Psoas muscle (tissue), 8 donors: ENCODE data around the gene PSIP1. TPM values are rescaled to one million over a fixed set of nuclear protein-coding genes. Genes with fewer than 3 reads are reported as not detected.

Source experiments
- ATAC-seq, 4 donors: fragments of 200-7000 bp; cut with Tn5 transposase; one replicate each; pipeline ENCODE4 v1.9.1; 2020; ENCODE audit warnings: moderate library complexity in 3 of 4, mild to moderate bottlenecking in 2 of 4
- DNase-seq, 2 donors: peaks; one replicate each; pipeline ENCODE4 v3.0.0-alpha.2; 2020
- H3K27ac ChIP-seq: fragments of 200-600 bp; one replicate; pipeline ENCODE4 v1.8.0; 2022
- H3K27me3 ChIP-seq, 3 donors: fragments of 200-600 bp in 1 of 3; one replicate each; pipeline versions ENCODE4 v1.6.1 to v1.8.0; 2013 to 2022; ENCODE audit warnings: low read length in 2 of 3, mild to moderate bottlenecking in 2 of 3, moderate library complexity in 1 of 3; ENCODE audit not compliant: insufficient read depth in 3 of 3
- H3K36me3 ChIP-seq, 2 donors: fragments of 200-600 bp in 1 of 2; one replicate each; pipeline versions ENCODE4 v1.6.1 to v1.8.0; 2013 to 2022; ENCODE audit warnings: low read depth in 1 of 2, mild to moderate bottlenecking in 1 of 2, moderate library complexity in 1 of 2; ENCODE audit not compliant: insufficient read depth in 1 of 2
- H3K4me1 ChIP-seq: fragments of 200-600 bp; one replicate; pipeline ENCODE4 v1.8.0; 2022
- H3K4me3 ChIP-seq: fragments of 200-600 bp; one replicate; pipeline ENCODE4 v1.8.0; 2022; ENCODE audit warnings: mild to moderate bottlenecking
- H3K9me3 ChIP-seq: fragments of 200-600 bp; one replicate; pipeline ENCODE4 v1.8.0; 2022
- WGBS, 3 donors: extraction: QIAGEN DNeasy Blood & Tissue Kit; methylation state at CpG; one replicate each; pipeline versions ENCODE4 v1.1.6 to v1.1.7; 2013; 5-methylcytosine and 5-hydroxymethylcytosine counted together
- intact Hi-C, 2 donors: fragments of 100-400 bp; cut with DNase I; formaldehyde crosslinking; loops; one replicate each; pipeline versions ENCODE4 v1.11.0 to v1.14.2; 2022
- polyA plus RNA-seq, 3 donors: library from polyadenylated mRNA; stranded (reverse); fragments of 200-250 nt; gene quantifications; one replicate each; pipeline ENCODE4 v1.2.3, GENCODE V29; 2013
- total RNA-seq, 4 donors: library from RNA; stranded (reverse); fragmentation: NEBNext Ultra II Directional in 2 of 4; extraction: Animal tissue kit (Norgen Biotek cat#: 25700) in 2 of 4; gene quantifications; one replicate each; pipeline versions ENCODE4 v1.2.1 to v1.2.4, GENCODE V29; 2021 to 2023
- TF ChIP-seq, protein P1 (sequence below): fragments of 200-600 bp; IDR thresholded peaks from one replicate; pipeline ENCODE4 v1.8.0; 2022; ENCODE audit warnings: antibody characterized with exemption
- donor health status: healthy with polysubstance abuse.
- donor health status: DM: no; HTN: no; CAD: no; lungs with moderate emphysema.
- donor health status: Bipolar disorder and iron deficiency.
- donor health status: healthy.
- donor health status: DM: yes; HTN: yes; CAD: no.
- donor health status: DM: no; HTN: no; CAD: no.
- donor health status: DM: no; HTN: no; CAD: no.
- donor health status: DM: yes; HTN: yes; CAD: no.

The PSIP1 gene
- total and polyA plus RNA-seq, 7 donors = 5.3 to 19.2 (median 13.0) TPM

DNA sequence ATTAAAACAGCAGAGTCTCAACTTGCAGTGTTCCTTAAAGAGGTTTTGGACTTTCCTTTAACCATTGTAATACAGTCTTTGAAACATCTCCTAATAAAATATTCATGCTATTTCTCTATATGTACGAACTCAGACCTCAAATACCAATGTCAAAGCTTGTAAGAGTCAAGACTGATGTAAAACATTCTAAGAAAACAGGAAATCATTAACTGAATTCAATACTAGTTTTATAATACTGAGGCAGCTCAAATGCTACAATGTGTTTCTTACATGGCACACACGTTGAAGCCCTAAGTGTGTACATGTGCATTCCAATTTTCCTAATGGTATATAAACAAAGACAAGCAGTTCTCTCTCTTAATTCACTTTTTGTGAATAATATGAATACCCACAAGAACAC lies 11.6 kb downstream of the PSIP1 start:
- 75 to 81% (median 76%) methylated on average over 2 of the region's 2 CpGs for WGBS, 3 donors
- intact Hi-C loops = no loop called here
- Histone ChIP-seq H3K36me3 (peaks cover 0 to 39% of the 10 kb centered on the region in 2 donors), H3K9me3 (no peaks in the 10 kb centered on the region), H3K27ac (no peak overlapping the region), H3K4me3 (no peak overlapping the region), H3K27me3 (no peaks in the 10 kb centered on the region), H3K4me1 (no peaks in the 10 kb centered on the region)
- ATAC-seq = no peak
- TF ChIP-seq, protein P1, sequence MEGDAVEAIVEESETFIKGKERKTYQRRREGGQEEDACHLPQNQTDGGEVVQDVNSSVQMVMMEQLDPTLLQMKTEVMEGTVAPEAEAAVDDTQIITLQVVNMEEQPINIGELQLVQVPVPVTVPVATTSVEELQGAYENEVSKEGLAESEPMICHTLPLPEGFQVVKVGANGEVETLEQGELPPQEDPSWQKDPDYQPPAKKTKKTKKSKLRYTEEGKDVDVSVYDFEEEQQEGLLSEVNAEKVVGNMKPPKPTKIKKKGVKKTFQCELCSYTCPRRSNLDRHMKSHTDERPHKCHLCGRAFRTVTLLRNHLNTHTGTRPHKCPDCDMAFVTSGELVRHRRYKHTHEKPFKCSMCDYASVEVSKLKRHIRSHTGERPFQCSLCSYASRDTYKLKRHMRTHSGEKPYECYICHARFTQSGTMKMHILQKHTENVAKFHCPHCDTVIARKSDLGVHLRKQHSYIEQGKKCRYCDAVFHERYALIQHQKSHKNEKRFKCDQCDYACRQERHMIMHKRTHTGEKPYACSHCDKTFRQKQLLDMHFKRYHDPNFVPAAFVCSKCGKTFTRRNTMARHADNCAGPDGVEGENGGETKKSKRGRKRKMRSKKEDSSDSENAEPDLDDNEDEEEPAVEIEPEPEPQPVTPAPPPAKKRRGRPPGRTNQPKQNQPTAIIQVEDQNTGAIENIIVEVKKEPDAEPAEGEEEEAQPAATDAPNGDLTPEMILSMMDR = no peak
- no peak for DNase-seq

DNA sequence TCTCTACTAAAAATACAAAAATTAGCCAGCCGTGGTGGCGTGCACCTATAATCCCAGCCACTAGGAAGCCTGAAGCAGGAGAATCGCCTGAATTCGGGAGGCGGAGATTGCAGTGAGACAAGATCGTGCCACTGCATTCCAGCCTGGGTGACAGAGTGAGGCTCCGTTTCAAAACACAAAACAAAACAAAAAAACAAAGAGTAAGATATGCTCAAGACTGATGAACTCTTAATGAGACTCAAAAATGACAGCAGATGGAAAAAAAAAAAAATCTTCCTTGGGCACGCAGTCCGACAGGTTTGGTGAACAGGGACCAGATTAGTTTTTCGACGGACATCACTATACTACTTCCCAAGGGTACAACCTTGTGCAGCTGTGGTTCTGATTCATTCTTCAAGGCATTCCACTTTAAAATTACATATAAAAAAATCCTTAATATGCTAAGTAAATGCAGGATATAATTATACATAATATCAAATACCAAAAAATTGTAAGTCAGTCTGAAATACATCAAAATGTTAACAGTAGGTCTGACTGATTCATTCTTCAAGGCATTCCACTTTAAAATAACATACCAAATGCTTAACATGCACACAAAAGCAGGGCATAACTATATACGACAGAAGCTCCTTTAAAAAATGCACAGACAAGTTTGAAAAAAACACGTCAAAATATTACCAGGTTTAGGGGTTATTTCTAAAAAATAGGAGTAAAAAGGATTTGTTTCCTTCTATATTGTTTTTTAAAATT lies 12.3 kb downstream of the PSIP1 start:
- intact Hi-C loops = no loop called here
- Histone ChIP-seq H3K27me3 (no peaks in the 10 kb centered on the region), H3K4me1 (no peaks in the 10 kb centered on the region), H3K27ac (no peak overlapping the region), H3K9me3 (no peaks in the 10 kb centered on the region), H3K36me3 (peaks cover 0 to 33% of the 10 kb centered on the region in 2 donors), H3K4me3 (no peak overlapping the region)
- no peak for ATAC-seq
- TF ChIP-seq, protein P1 = no peak
- WGBS, 3 donors = 95 to 97% (median 96%) methylated on average over 13 of the region's 13 CpGs
- no peak for DNase-seq

GRCh38 chr9:15492485-15493150 lies 18.2 kb downstream of the PSIP1 start:
- Histone ChIP-seq H3K9me3 (no peaks in the 10 kb centered on the region), H3K27me3 (no peaks in the 10 kb centered on the region), H3K27ac (no peak overlapping the region), H3K4me3 (no peak overlapping the region), H3K4me1 (no peaks in the 10 kb centered on the region), H3K36me3 (no peaks in the 10 kb centered on the region)
- no peak for ATAC-seq
- TF ChIP-seq, protein P1 = no peak
- intact Hi-C loops = no loop called here
- DNase-seq = no peak
- 85 to 87% (median 85%) methylated on average over 13 of the region's 13 CpGs for WGBS, 3 donors

DNA sequence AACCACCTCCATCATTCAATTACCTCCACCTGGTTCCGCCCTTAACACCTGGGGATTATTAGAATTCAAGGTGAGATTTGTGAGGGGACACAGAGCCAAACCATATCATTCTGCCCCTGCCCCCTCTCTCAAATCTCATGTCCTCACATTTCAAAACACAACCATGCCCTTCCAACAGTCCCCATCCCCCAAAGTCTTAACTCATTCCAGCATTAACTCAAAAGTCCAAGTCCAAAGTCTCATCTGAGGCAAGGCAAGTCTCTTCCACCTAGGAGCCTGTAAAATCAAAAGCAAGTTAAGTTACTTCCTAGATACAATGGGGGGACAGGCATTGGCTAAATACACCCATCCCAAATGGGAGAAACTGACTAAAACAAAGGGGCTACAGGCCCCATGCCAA lies 18.8 kb downstream of the PSIP1 start:
- Histone ChIP-seq H3K4me3 (no peak overlapping the region), H3K27me3 (no peaks in the 10 kb centered on the region), H3K4me1 (no peaks in the 10 kb centered on the region), H3K36me3 (no peaks in the 10 kb centered on the region), H3K9me3 (no peaks in the 10 kb centered on the region), H3K27ac (no peak overlapping the region)
- WGBS, 3 donors = 96 to 100% (median 100%) methylated on average over 1 of the region's 1 CpG
- DNase-seq = no peak
- TF ChIP-seq, protein P1 = no peak
- intact Hi-C loops = no loop called here
- no peak for ATAC-seq
